Stimulated activated naive CD8-positive, alpha-beta T cell treated with anti-CD3 and anti-CD28 coated beads, Interleukin-15, Interleukin-2, amounts not matched to agents 100 U/mL and 50 U/mL, for 24 hours (primary cell): ENCODE data around the gene OPCML.

Source experiments
- ATAC-seq: fragments of 150-1000 bp; cut with Tn5 transposase; one replicate; pipeline ENCODE4 v1.10.0; 2021
- DNase-seq: peaks from one replicate; pipeline ENCODE4 v3.0.0; 2021

Gene OPCML

GRCh38 chr11:133026952-133027351 is 505.3 kb downstream of the OPCML start:
- ATAC-seq = no peak
- no peak for DNase-seq

- DNase-seq (no peak), ATAC-seq (no peak)
These were observed 508.0 kb downstream of the OPCML start for GRCh38 chr11:133024301-133024700.

- no peak for DNase-seq
These were observed 509.1 kb downstream of the OPCML start for GRCh38 chr11:133023232-133023631.

GRCh38 chr11:133021553-133021952 is 510.7 kb downstream of the OPCML start:
- ATAC-seq = no peak
- no peak for DNase-seq

More at GRCh38 chr11:133023232-133023631, 509.1 kb downstream of the OPCML start:
- no peak for ATAC-seq

- ATAC-seq = no peak
These were observed 512.0 kb downstream of the OPCML start for GRCh38 chr11:133020372-133020714.

GRCh38 chr11:133019545-133020371 is 512.5 kb downstream of the OPCML start:
- no peak for ATAC-seq
- DNase-seq = no peak

More at GRCh38 chr11:133020372-133020714, 512.0 kb downstream of the OPCML start:
- DNase-seq = no peak

- no peak for ATAC-seq
- no peak for DNase-seq
These were observed 516.8 kb downstream of the OPCML start for GRCh38 chr11:133015457-133015856.

GRCh38 chr11:133014337-133014736 is 518.0 kb downstream of the OPCML start:
- ATAC-seq (no peak), DNase-seq (no peak)

GRCh38 chr11:133012803-133013202 is 519.5 kb downstream of the OPCML start:
- DNase-seq (no peak), ATAC-seq (no peak)

- ATAC-seq = no peak
These were observed 520.7 kb downstream of the OPCML start for GRCh38 chr11:133011604-133012003.

GRCh38 chr11:133007027-133007584 is 525.2 kb downstream of the OPCML start:
- DNase-seq (no peak), ATAC-seq (no peak)

More at GRCh38 chr11:133011604-133012003, 520.7 kb downstream of the OPCML start:
- no peak for DNase-seq

- no peak for ATAC-seq
- DNase-seq = no peak
These were observed 527.9 kb downstream of the OPCML start for GRCh38 chr11:133004369-133004768.

- DNase-seq (no peak), ATAC-seq (no peak)
These were observed 532.8 kb downstream of the OPCML start for GRCh38 chr11:132999516-132999915.

GRCh38 chr11:132999031-132999430 is 533.3 kb downstream of the OPCML start:
- DNase-seq (no peak), ATAC-seq (no peak)

GRCh38 chr11:132997396-132997795 is 534.9 kb downstream of the OPCML start:
- DNase-seq = no peak
- ATAC-seq = no peak

GRCh38 chr11:132994966-132995365 is 537.3 kb downstream of the OPCML start:
- DNase-seq (no peak), ATAC-seq (no peak)

GRCh38 chr11:132993991-132994502 is 538.3 kb downstream of the OPCML start:
- ATAC-seq (no peak), DNase-seq (no peak)

GRCh38 chr11:132992838-132993631 is 539.3 kb downstream of the OPCML start:
- ATAC-seq (no peak), DNase-seq (no peak)

- DNase-seq (no peak), ATAC-seq (no peak)
These were observed 543.9 kb downstream of the OPCML start for GRCh38 chr11:132988411-132988810.

- no peak for DNase-seq
- ATAC-seq = no peak
These were observed 544.4 kb downstream of the OPCML start for GRCh38 chr11:132987936-132988335.

- no peak for DNase-seq
- no peak for ATAC-seq
These were observed 548.7 kb downstream of the OPCML start for GRCh38 chr11:132983641-132983978.

- no peak for ATAC-seq
- no peak for DNase-seq
These were observed 549.3 kb downstream of the OPCML start for GRCh38 chr11:132982772-132983640.
